NK-92 (cell line): Measurements from ENCODE around the gene ONECUT3.
"Not testable (repeated sequence)": the region's sequence is repeated elsewhere in the genome, so short reads cannot be mapped to it uniquely, and the experiment has no call there.

Experiments used
- DNase-seq: peaks from one replicate; lab custom pipeline; 2025; ENCODE audit not compliant: unreplicated experiment; lab: John Stamatoyannopoulos, UW

The ONECUT3 gene

GRCh38 chr19:1755467-1756171 is 2.3 kb downstream of the ONECUT3 start:
- no peak for DNase-seq

- no peak for DNase-seq
Observed at GRCh38 chr19:1756264-1756663, 3.0 kb downstream of the ONECUT3 start.

- no peak for DNase-seq
Observed at GRCh38 chr19:1756705-1757465, 3.6 kb downstream of the ONECUT3 start.

GRCh38 chr19:1757468-1758230 is 4.3 kb downstream of the ONECUT3 start:
- no peak for DNase-seq

GRCh38 chr19:1758231-1758577 is 4.9 kb downstream of the ONECUT3 start:
- DNase-seq: no peak

GRCh38 chr19:1758959-1759903 is 5.9 kb downstream of the ONECUT3 start:
- DNase-seq: no peak

- DNase-seq: no peak
Observed at GRCh38 chr19:1760020-1760419, 6.7 kb downstream of the ONECUT3 start.

GRCh38 chr19:1760786-1761527 is 7.7 kb downstream of the ONECUT3 start:
- not testable (repeated sequence) for DNase-seq

- no peak for DNase-seq
Observed at GRCh38 chr19:1761528-1762242, 8.4 kb downstream of the ONECUT3 start.

- DNase-seq: no peak
Observed at GRCh38 chr19:1762243-1763117, 9.2 kb downstream of the ONECUT3 start.

GRCh38 chr19:1763648-1764639 is 10.6 kb downstream of the ONECUT3 start:
- DNase-seq: no peak

- no peak for DNase-seq
Observed at GRCh38 chr19:1764729-1765128, 11.4 kb downstream of the ONECUT3 start.

GRCh38 chr19:1765232-1765903 is 12.1 kb downstream of the ONECUT3 start:
- no peak for DNase-seq

- no peak for DNase-seq
Observed at GRCh38 chr19:1765904-1766799, 12.8 kb downstream of the ONECUT3 start.

GRCh38 chr19:1766800-1767352 is 13.6 kb downstream of the ONECUT3 start:
- no peak for DNase-seq
